ENCODE results near the gene GNL1. TPM values are rescaled to one million over a fixed set of nuclear protein-coding genes. Genes with fewer than 3 reads are reported as not detected.

The GNL1 gene
- polyA plus RNA-seq, 1 donor (not counting 4 experiments of a cell fraction or from before 2014, with no cell fraction given) = 39.5 TPM

- Histone ChIP-seq H3K79me2 (ENCODE audit: control insufficient read depth, insufficient read depth, low read length) (no peaks in the 10 kb centered on the region), H2AFZ (ENCODE audit: control insufficient read depth, low read length) (no peak overlapping the region), H3K27ac (ENCODE audit: control insufficient read depth, insufficient read depth, low read length) (no peak overlapping the region), H3K4me3 (ENCODE audit: control insufficient read depth in 2 of 3, extremely low read depth in 1 of 3, insufficient read depth in 2 of 3, low read depth in 1 of 3, low read length in 3 of 3) (no peak overlapping the region), H3K4me2 (ENCODE audit: control insufficient read depth, extremely low read depth, insufficient read depth, low read depth, low read length) (no peak overlapping the region), H3K9me1 (ENCODE audit: control insufficient read depth, extremely low read depth, insufficient read depth, low read length) (no peaks in the 10 kb centered on the region), H3K4me1 (ENCODE audit: control insufficient read depth, extremely low read depth, insufficient read depth, low read length) (no peaks in the 10 kb centered on the region), H3K36me3 (ENCODE audit: control insufficient read depth in 2 of 2, extremely low read depth in 1 of 2, insufficient read depth in 2 of 2, low read length in 2 of 2) (peaks cover 35 to 40% of the 10 kb centered on the region in 2 experiments), H3K9me3 (ENCODE audit: control insufficient read depth, low read depth, low read length) (no peaks in the 10 kb centered on the region), H3K9ac (ENCODE audit: control insufficient read depth, extremely low read depth, insufficient read depth, low read length) (no peak overlapping the region), H3K27me3 (ENCODE audit: control insufficient read depth, extremely low read depth, insufficient read depth, low read length) (no peaks in the 10 kb centered on the region), H4K20me1 (ENCODE audit: control insufficient read depth, extremely low read depth, insufficient read depth, low read length) (no peaks in the 10 kb centered on the region)
- dilution Hi-C loops (cut with MboI; ENCODE audit: extremely low pct_ligation_motif_present, low sequenced_read_pairs) = no loop called here
- FAIRE-seq = no peak
- no peak for TF ChIP-seq EZH2 (IDR thresholded peaks at IDR 0.05; ENCODE audit: low read length)
- TF ChIP-seq CTCF (optimal IDR thresholded peaks at IDR 0.05 in 1 of 3, IDR thresholded peaks at IDR 0.05 in 1 of 3, conservative IDR thresholded peaks at IDR 0.05 in 1 of 3; ENCODE audit: extremely low read depth in 1 of 3, insufficient read depth in 2 of 3, low read length in 3 of 3) = no peak
- DNase-seq (ENCODE audit: low read depth, low spot score) = no peak
Observed at GRCh38 chr6:30600451-30600961, 44.2 kb upstream of the GNL1 start.

GRCh38 chr6:30599625-30600324 is 43.5 kb upstream of the GNL1 start:
- dilution Hi-C loops (cut with MboI; ENCODE audit: extremely low pct_ligation_motif_present, low sequenced_read_pairs) = no loop called here
- H3K36me3 ChIP-seq (ENCODE audit: control insufficient read depth in 2 of 2, extremely low read depth in 1 of 2, insufficient read depth in 2 of 2, low read length in 2 of 2) = peaks cover 31 to 39% of the 10 kb centered on the region in 2 experiments
- no peaks in the 10 kb centered on the region for H4K20me1 ChIP-seq (ENCODE audit: control insufficient read depth, extremely low read depth, insufficient read depth, low read length)

More at GRCh38 chr6:30599625-30600324, 43.5 kb upstream of the GNL1 start:
- FAIRE-seq (no peak), DNase-seq (ENCODE audit: low read depth, low spot score) (no peak)
- Histone ChIP-seq H3K27ac (ENCODE audit: control insufficient read depth, insufficient read depth, low read length) (no peak overlapping the region), H3K4me1 (ENCODE audit: control insufficient read depth, extremely low read depth, insufficient read depth, low read length) (no peaks in the 10 kb centered on the region), H3K4me3 (ENCODE audit: control insufficient read depth in 2 of 3, extremely low read depth in 1 of 3, insufficient read depth in 2 of 3, low read depth in 1 of 3, low read length in 3 of 3) (no peak overlapping the region), H3K79me2 (ENCODE audit: control insufficient read depth, insufficient read depth, low read length) (peaks cover under 1% of the 10 kb centered on the region), H3K9me1 (ENCODE audit: control insufficient read depth, extremely low read depth, insufficient read depth, low read length) (no peaks in the 10 kb centered on the region), H3K27me3 (ENCODE audit: control insufficient read depth, extremely low read depth, insufficient read depth, low read length) (no peaks in the 10 kb centered on the region), H3K4me2 (ENCODE audit: control insufficient read depth, extremely low read depth, insufficient read depth, low read depth, low read length) (no peak overlapping the region), H3K9ac (ENCODE audit: control insufficient read depth, extremely low read depth, insufficient read depth, low read length) (no peak overlapping the region), H2AFZ (ENCODE audit: control insufficient read depth, low read length) (no peak overlapping the region), H3K9me3 (ENCODE audit: control insufficient read depth, low read depth, low read length) (no peaks in the 10 kb centered on the region)
- no peak for TF ChIP-seq CTCF (optimal IDR thresholded peaks at IDR 0.05 in 1 of 3, IDR thresholded peaks at IDR 0.05 in 1 of 3, conservative IDR thresholded peaks at IDR 0.05 in 1 of 3; ENCODE audit: extremely low read depth in 1 of 3, insufficient read depth in 2 of 3, low read length in 3 of 3)
- TF ChIP-seq EZH2 (IDR thresholded peaks at IDR 0.05; ENCODE audit: low read length) = no peak
